K562 (cell line): ENCODE results near the gene MAST1. TPM values are rescaled to one million over a fixed set of nuclear protein-coding genes. Genes with fewer than 3 reads are reported as not detected.

Experiments
- DDX20 ChIP-seq: fragments of 450-650 bp; IDR thresholded peaks from 2 replicates; pipeline ENCODE4 v1.6.1; 2016; ENCODE audit warnings: missing genetic modification characterization, low read depth, mild to moderate bottlenecking, missing compliant biosample characterization, moderate library complexity
- NELFE ChIP-seq: IDR thresholded peaks from 2 replicates; pipeline ENCODE4 v1.6.1; 2011; ENCODE audit warnings: mild to moderate bottlenecking; ENCODE audit not compliant: insufficient read depth, insufficient read length
- PRMT5 ChIP-seq: sonication (generic); formaldehyde crosslinking; IDR thresholded peaks from 2 replicates; pipeline ENCODE4 v1.5.0; 2020; ENCODE audit warnings: missing genetic modification reagents
- SIN3B ChIP-seq: fragments of 450-650 bp; IDR thresholded peaks from 2 replicates; pipeline ENCODE4 v1.6.1; 2017; ENCODE audit warnings: low read depth, mild to moderate bottlenecking, moderate library complexity
- TAL1 ChIP-seq: fragments of 450-650 bp; IDR thresholded peaks from 2 replicates; pipeline ENCODE4 v1.6.1; 2016; ENCODE audit warnings: mild to moderate bottlenecking
- ZNF212 ChIP-seq: fragments of 450-650 bp; formaldehyde crosslinking; IDR thresholded peaks from 2 replicates; pipeline ENCODE4 v1.4.0; 2020; ENCODE audit warnings: mild to moderate bottlenecking
- ZSCAN29 ChIP-seq: fragments of 450-650 bp; IDR thresholded peaks from 2 replicates; pipeline ENCODE4 v1.6.1; 2017
- polyA plus RNA-seq, 8 experiments: library from polyadenylated mRNA; depleted of rRNA in 4 of 8; stranded (reverse) in 5 of 8; unstranded in 3 of 8; fragments of >200 nt; fragmentation: Nextera tagmentation in 2 of 8; fragmentation: Illumina TruSeq in 1 of 8; extraction: Ambion mirVana in 2 of 8; extraction: Trizol in 1 of 8; gene quantifications; 2 replicates each; pipeline versions ENCODE4 v1.2.1 to v1.2.3, GENCODE V29; 2011 to 2014; ENCODE audit warnings: inconsistent platforms in 1 of 8, missing spikeins in 1 of 8
- total RNA-seq, 7 experiments: library from RNA; depleted of rRNA in 6 of 7; stranded (reverse); fragments of >200 nt in 6 of 7; fragmentation: Illumina TruSeq in 2 of 7; extraction: Trizol in 2 of 7; gene quantifications; 2 replicates each; pipeline versions ENCODE4 v1.2.1 to v1.2.3, GENCODE V29; 2011 to 2021; ENCODE audit warnings: low replicate concordance in 1 of 7
- TF ChIP-seq, protein P1 (sequence below): fragments of 450-650 bp; IDR thresholded peaks from 2 replicates; pipeline ENCODE4 v1.6.1; 2016; ENCODE audit warnings: low read depth
- TF ChIP-seq, protein P2 (sequence below): fragments of 250-450 bp; sonication (Bioruptor Pico); IDR thresholded peaks from 2 replicates; pipeline ENCODE4 v1.5.1; 2021; ENCODE audit warnings: mild to moderate bottlenecking
- TF ChIP-seq, protein P3 (sequence below): fragments of 450-650 bp; IDR thresholded peaks from 2 replicates; pipeline ENCODE4 v1.6.1; 2016; ENCODE audit warnings: borderline replicate concordance
- TF ChIP-seq, protein P4 (sequence below): fragments of 450-650 bp; IDR thresholded peaks from 2 replicates; pipeline ENCODE4 v1.6.1; 2016; ENCODE audit warnings: missing biosample characterization, missing genetic modification characterization
- TF ChIP-seq, protein P5 (sequence below), 2 experiments: fragments of 450-650 bp in 1 of 2; sonication (generic) in 1 of 2; formaldehyde crosslinking; conservative IDR thresholded peaks; 2 replicates each; pipeline versions ENCODE4 v1.4.0 to v1.8.1; 2020 to 2022; ENCODE audit warnings: mild to moderate bottlenecking in 1 of 2, missing genetic modification reagents in 1 of 2
- TF ChIP-seq, protein P6 (sequence below): fragments of 450-650 bp; formaldehyde crosslinking; IDR thresholded peaks from 2 replicates; pipeline ENCODE4 v1.4.0; 2020; ENCODE audit warnings: mild to moderate bottlenecking

MAST1 gene
- total and polyA plus RNA-seq, 9 of the 15 experiments (the other 6 are each of a cell fraction or from before 2014, with no cell fraction given), result 0.48 to 10.3 (median 3.9) TPM

DNA sequence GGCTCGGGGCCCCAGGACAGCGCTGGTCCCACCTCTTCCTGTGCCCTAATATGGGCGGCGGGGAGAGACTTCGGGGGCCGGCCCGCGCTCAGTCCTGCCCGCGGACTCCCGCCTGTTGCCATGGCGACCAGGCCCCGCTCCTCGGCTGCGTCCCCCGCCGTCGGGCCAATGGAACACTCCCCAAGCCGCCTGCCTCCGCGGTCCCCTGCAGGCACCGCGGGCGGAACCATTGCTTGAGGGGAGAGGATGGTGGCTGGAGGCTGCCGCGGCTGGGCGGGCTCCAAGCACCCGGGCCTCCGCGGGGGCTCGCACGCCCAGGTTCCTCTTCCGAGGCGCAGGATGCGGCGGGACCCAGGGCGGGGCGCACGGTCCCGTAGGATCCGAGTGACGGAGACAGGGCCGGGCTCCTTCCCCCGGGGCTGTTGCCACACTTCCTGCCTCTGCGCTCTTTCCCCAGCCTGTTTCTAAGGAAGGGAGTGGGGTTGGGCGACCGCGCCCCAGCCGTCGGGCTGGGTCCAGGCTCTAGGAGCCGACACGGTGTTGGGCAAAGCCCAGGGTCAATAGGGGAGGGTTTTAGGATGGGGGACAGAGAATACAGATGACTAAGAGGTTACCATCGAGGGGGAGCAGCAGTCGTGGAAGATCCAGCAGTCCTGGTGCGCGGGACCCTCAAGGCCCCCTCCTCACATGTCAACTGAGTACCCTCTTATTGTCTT lies 48.3 kb upstream of the MAST1 start (continued):
- TF ChIP-seq, protein P1, sequence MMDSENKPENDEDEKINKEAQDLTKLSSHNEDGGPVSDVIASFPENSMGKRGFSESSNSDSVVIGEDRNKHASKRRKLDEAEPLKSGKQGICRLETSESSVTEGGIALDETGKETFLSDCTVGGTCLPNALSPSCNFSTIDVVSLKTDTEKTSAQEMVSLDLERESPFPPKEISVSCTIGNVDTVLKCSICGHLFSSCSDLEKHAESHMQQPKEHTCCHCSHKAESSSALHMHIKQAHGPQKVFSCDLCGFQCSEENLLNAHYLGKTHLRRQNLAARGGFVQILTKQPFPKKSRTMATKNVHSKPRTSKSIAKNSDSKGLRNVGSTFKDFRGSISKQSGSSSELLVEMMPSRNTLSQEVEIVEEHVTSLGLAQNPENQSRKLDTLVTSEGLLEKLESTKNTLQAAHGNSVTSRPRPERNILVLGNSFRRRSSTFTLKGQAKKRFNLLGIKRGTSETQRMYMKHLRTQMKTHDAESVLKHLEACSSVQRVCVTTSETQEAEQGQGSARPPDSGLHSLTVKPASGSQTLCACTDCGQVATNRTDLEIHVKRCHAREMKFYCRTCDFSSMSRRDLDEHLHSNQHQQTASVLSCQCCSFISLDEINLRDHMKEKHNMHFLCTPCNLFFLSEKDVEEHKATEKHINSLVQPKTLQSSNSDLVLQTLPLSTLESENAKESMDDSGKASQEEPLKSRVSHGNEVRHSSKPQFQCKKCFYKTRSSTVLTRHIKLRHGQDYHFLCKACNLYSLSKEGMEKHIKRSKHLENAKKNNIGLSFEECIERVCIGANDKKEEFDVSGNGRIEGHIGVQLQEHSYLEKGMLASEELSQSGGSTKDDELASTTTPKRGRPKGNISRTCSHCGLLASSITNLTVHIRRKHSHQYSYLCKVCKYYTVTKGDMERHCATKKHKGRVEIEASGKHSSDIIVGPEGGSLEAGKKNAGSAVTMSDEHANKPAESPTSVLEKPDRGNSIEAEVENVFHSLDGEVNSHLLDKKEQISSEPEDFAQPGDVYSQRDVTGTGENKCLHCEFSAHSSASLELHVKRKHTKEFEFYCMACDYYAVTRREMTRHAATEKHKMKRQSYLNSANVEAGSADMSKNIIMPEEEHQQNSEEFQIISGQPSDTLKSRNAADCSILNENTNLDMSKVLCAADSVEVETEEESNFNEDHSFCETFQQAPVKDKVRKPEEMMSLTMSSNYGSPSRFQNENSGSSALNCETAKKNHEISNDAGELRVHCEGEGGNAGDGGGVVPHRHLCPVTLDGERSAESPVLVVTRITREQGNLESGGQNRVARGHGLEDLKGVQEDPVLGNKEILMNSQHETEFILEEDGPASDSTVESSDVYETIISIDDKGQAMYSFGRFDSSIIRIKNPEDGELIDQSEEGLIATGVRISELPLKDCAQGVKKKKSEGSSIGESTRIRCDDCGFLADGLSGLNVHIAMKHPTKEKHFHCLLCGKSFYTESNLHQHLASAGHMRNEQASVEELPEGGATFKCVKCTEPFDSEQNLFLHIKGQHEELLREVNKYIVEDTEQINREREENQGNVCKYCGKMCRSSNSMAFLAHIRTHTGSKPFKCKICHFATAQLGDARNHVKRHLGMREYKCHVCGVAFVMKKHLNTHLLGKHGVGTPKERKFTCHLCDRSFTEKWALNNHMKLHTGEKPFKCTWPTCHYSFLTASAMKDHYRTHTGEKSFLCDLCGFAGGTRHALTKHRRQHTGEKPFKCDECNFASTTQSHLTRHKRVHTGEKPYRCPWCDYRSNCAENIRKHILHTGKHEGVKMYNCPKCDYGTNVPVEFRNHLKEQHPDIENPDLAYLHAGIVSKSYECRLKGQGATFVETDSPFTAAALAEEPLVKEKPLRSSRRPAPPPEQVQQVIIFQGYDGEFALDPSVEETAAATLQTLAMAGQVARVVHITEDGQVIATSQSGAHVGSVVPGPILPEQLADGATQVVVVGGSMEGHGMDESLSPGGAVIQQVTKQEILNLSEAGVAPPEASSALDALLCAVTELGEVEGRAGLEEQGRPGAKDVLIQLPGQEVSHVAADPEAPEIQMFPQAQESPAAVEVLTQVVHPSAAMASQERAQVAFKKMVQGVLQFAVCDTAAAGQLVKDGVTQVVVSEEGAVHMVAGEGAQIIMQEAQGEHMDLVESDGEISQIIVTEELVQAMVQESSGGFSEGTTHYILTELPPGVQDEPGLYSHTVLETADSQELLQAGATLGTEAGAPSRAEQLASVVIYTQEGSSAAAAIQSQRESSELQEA, result no peak
- TF ChIP-seq, protein P2, sequence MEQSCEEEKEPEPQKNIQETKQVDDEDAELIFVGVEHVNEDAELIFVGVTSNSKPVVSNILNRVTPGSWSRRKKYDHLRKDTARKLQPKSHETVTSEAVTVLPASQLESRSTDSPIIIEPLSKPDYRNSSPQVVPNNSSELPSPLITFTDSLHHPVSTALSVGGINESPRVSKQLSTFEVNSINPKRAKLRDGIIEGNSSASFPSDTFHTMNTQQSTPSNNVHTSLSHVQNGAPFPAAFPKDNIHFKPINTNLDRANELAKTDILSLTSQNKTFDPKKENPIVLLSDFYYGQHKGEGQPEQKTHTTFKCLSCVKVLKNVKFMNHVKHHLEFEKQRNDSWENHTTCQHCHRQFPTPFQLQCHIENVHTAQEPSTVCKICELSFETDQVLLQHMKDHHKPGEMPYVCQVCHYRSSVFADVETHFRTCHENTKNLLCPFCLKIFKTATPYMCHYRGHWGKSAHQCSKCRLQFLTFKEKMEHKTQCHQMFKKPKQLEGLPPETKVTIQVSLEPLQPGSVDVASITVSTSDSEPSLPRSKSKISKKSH (CRISPR knock-in tag), result no peak
- no peak for TF ChIP-seq TAL1
- TF ChIP-seq SIN3B, result peak; percentile 49
- TF ChIP-seq, protein P3, sequence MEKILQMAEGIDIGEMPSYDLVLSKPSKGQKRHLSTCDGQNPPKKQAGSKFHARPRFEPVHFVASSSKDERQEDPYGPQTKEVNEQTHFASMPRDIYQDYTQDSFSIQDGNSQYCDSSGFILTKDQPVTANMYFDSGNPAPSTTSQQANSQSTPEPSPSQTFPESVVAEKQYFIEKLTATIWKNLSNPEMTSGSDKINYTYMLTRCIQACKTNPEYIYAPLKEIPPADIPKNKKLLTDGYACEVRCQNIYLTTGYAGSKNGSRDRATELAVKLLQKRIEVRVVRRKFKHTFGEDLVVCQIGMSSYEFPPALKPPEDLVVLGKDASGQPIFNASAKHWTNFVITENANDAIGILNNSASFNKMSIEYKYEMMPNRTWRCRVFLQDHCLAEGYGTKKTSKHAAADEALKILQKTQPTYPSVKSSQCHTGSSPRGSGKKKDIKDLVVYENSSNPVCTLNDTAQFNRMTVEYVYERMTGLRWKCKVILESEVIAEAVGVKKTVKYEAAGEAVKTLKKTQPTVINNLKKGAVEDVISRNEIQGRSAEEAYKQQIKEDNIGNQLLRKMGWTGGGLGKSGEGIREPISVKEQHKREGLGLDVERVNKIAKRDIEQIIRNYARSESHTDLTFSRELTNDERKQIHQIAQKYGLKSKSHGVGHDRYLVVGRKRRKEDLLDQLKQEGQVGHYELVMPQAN, result no peak
- TF ChIP-seq NELFE, result no peak
- TF ChIP-seq ZNF212 (CRISPR knock-in tag), result no peak
- TF ChIP-seq, protein P4, sequence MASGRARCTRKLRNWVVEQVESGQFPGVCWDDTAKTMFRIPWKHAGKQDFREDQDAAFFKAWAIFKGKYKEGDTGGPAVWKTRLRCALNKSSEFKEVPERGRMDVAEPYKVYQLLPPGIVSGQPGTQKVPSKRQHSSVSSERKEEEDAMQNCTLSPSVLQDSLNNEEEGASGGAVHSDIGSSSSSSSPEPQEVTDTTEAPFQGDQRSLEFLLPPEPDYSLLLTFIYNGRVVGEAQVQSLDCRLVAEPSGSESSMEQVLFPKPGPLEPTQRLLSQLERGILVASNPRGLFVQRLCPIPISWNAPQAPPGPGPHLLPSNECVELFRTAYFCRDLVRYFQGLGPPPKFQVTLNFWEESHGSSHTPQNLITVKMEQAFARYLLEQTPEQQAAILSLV (tag), result no peak
- no peak for TF ChIP-seq DDX20 (tag)
- TF ChIP-seq ZSCAN29, result no peak
- TF ChIP-seq, protein P5, sequence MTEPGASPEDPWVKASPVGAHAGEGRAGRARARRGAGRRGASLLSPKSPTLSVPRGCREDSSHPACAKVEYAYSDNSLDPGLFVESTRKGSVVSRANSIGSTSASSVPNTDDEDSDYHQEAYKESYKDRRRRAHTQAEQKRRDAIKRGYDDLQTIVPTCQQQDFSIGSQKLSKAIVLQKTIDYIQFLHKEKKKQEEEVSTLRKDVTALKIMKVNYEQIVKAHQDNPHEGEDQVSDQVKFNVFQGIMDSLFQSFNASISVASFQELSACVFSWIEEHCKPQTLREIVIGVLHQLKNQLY (CRISPR knock-in tag; conservative IDR thresholded peaks at IDR 0.05), result no peak
- TF ChIP-seq, protein P6, sequence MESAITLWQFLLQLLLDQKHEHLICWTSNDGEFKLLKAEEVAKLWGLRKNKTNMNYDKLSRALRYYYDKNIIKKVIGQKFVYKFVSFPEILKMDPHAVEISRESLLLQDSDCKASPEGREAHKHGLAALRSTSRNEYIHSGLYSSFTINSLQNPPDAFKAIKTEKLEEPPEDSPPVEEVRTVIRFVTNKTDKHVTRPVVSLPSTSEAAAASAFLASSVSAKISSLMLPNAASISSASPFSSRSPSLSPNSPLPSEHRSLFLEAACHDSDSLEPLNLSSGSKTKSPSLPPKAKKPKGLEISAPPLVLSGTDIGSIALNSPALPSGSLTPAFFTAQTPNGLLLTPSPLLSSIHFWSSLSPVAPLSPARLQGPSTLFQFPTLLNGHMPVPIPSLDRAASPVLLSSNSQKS (CRISPR knock-in tag), result no peak
- no peak for TF ChIP-seq PRMT5 (CRISPR knock-in tag)
